ENCODE data around the gene NLGN3.

Gene NLGN3

GRCh38 chrX:71214604-71215337 lies 70.1 kb downstream of the NLGN3 start:
- DNase-seq (ENCODE audit: low read depth): no peak

GRCh38 chrX:71215338-71215912 lies 70.8 kb downstream of the NLGN3 start:
- DNase-seq (ENCODE audit: low read depth): no peak

- DNase-seq (ENCODE audit: low read depth): no peak
Observed at GRCh38 chrX:71216485-71216884, 71.8 kb downstream of the NLGN3 start.

- DNase-seq (ENCODE audit: low read depth): no peak
Observed at GRCh38 chrX:71217298-71217697, 72.7 kb downstream of the NLGN3 start.
